ENCODE results near the gene SNX10.
A peak's percentile ranks its signal among the peaks of the same experiment; 100 is the strongest.
"Not testable (repeated sequence)": the region's sequence is repeated elsewhere in the genome, so short reads cannot be mapped to it uniquely, and the experiment has no call there.

SNX10 gene

DNA sequence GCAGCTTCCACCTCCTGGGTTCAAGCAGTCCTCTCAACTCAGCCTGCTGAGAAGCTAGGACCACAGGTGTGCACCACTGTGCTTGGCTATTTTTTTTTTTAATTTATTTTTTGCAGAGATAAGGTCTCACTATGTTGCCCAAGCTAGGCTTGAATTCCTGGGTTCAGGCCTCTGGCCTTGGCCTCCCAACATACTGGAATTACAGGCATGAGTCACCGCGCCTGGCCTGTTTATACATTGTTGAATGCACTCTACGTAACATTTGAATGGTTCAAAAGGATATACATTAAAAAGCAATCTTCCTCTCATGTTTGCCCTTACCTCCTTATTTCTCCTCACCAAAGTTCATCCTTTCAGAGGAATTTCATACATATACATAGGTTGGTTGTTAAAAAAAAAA lies 7.2 kb upstream of the SNX10 start:
- no peak overlapping the region for H3K4me3 ChIP-seq (ENCODE audit: low read depth, low read length)
- in situ Hi-C loops (cut with HindIII; ENCODE audit: low sequenced_read_pairs): no loop called here
- DNase-seq (ENCODE audit: low read depth): no peak
- TF ChIP-seq, protein P1, sequence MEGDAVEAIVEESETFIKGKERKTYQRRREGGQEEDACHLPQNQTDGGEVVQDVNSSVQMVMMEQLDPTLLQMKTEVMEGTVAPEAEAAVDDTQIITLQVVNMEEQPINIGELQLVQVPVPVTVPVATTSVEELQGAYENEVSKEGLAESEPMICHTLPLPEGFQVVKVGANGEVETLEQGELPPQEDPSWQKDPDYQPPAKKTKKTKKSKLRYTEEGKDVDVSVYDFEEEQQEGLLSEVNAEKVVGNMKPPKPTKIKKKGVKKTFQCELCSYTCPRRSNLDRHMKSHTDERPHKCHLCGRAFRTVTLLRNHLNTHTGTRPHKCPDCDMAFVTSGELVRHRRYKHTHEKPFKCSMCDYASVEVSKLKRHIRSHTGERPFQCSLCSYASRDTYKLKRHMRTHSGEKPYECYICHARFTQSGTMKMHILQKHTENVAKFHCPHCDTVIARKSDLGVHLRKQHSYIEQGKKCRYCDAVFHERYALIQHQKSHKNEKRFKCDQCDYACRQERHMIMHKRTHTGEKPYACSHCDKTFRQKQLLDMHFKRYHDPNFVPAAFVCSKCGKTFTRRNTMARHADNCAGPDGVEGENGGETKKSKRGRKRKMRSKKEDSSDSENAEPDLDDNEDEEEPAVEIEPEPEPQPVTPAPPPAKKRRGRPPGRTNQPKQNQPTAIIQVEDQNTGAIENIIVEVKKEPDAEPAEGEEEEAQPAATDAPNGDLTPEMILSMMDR (IDR thresholded peaks at IDR 0.05; ENCODE audit: low read depth, low read length, missing control alignments): no peak

DNA sequence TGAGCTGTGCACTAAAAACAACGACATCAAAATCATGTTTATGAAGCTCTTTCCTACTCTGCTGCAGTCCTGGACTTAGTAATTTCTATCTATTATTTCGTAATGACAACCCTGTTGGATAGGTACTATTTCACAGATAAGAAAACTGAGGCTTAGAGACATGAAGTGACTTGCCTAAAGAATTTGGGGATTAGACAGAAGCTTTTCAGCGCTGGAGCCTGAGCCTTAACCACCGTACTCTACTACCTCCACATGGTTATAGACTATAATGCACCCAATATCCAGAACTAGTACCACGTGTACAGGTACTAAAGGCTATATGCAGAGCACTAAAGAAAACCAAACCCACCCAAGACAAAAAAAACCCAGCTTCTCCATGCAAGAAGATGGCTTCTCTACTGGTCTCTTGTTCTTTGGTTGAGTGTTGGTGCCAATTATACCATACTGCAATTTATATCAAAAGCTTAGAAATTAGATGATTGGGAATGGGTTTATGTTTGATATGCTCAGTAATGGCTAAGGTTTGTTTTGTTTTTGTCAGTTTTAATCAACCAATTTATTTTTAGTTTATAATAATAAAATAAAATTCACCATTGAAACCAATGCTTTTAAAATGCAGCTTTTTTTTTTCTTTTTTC lies 6.5 kb upstream of the SNX10 start:
- in situ Hi-C loops (cut with HindIII; ENCODE audit: low sequenced_read_pairs): no loop called here
- DNase-seq (ENCODE audit: low read depth): no peak
- TF ChIP-seq, protein P1 (IDR thresholded peaks at IDR 0.05; ENCODE audit: low read depth, low read length, missing control alignments): no peak
- no peak overlapping the region for H3K4me3 ChIP-seq (ENCODE audit: low read depth, low read length)

GRCh38 chr7:26286157-26286556 lies 5.5 kb upstream of the SNX10 start:
- no peak for DNase-seq (ENCODE audit: low read depth)
- H3K4me3 ChIP-seq (ENCODE audit: low read depth, low read length): no peak overlapping the region
- in situ Hi-C loops (cut with HindIII; ENCODE audit: low sequenced_read_pairs): no loop called here
- TF ChIP-seq, protein P1 (IDR thresholded peaks at IDR 0.05; ENCODE audit: low read depth, low read length, missing control alignments): no peak

DNA sequence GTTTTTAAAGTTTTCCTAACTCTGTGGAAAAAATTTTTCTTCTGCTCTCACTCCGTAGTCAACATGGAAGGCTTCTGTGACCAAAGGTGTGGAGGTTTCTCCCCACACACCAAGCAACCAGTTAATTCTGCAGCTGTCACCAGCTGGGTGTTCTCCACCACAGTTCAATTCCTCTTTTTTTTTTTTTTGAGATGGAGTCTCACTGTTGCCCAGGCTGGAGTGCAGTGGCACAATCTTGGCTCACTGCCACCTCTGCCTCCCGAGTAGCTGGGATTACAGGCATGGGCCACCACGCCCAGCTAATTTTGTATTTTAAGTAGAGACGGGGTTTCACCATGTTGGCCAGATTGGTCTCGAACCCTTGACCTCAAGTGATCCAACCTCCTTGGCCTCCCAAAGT lies 3.5 kb upstream of the SNX10 start:
- in situ Hi-C loops (cut with HindIII; ENCODE audit: low sequenced_read_pairs): not testable (repeated sequence)

DNA sequence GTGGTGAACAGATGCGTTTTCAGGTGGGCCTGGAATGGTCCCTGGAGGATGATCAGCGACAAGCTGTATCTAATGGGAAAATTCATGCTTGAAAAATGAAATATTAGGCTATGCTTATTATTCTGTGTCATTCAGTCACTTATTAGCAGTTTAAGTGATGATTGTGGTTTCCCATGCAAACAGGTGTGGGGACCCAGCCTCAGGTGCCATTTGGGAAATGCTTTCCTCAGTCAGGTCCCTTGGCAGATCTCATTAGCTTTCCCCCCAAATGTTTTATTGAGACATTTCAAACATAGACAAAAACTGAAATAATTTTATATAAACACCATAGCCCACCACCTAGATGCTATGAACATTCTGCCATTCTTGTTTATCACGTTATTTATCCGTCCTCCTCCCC lies 411 bp upstream of the SNX10 start:
- TF ChIP-seq, protein P1 (IDR thresholded peaks at IDR 0.05; ENCODE audit: low read depth, low read length, missing control alignments): no peak
- no peak for DNase-seq (ENCODE audit: low read depth)
- in situ Hi-C loops (cut with HindIII; ENCODE audit: low sequenced_read_pairs): no loop called here
- peak overlapping the region; percentile 36 for H3K4me3 ChIP-seq (ENCODE audit: low read depth, low read length)

More for the DNA sequence above, 3.5 kb upstream of the SNX10 start:
- not testable (repeated sequence) for DNase-seq (ENCODE audit: low read depth); H3K4me3 ChIP-seq (ENCODE audit: low read depth, low read length)

GRCh38 chr7:26292768-26293560 lies 1.3 kb downstream of the SNX10 start:
- TF ChIP-seq, protein P1 (IDR thresholded peaks at IDR 0.05; ENCODE audit: low read depth, low read length, missing control alignments): no peak
- no peak for DNase-seq (ENCODE audit: low read depth)
- H3K4me3 ChIP-seq (ENCODE audit: low read depth, low read length): no peak overlapping the region
- in situ Hi-C loops (cut with HindIII; ENCODE audit: low sequenced_read_pairs): no loop called here
